ENCODE data around the gene GRIK2. TPM values are rescaled to one million over a fixed set of nuclear protein-coding genes. Genes with fewer than 3 reads are reported as not detected.

The GRIK2 gene
- total and polyA plus RNA-seq, 7 donors, result 0.25 to 8.9 (median 2.1) TPM; not detected in 2

DNA sequence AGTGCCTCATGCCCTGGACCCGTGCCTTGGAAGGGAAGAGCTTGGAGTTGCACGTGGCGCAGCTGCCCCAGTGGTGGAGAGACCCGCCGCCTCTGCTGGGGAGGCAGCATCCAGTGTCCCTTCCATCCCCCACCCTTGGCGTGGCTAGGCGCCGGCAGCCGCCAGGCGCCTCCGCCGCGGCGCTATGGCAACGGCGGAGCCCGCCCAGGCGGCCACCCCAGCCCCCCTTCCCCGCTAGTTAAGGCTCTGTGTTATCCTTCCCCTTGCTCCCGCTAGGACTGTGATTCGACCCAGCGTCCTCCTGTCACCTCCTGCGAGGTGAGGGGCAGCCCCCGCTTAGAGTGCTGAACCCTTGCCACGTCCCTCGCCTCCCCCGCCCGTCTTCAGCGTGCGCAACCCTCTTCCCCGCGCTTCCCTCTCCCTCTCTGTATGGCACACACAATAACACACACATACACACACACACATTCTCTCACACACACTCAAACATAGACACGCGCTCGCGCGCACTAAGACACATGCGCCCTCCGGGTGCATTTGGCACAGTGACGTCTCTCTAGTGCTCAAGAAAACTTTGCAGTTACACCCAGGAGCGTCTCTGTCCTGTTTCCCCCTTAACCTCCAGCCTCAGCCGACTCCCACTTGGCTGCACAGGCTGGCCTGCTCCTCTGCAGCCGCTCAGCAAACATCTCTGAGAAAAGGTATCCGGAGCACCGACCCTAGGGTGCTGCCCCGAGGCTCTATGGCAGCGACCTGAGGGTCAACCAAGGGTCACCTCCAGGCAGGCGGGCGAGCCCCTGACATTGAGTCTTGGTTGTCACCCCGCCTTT lies 8.5 kb downstream of the GRIK2 start:
- Histone ChIP-seq H3K4me1 (peaks cover 0 to 4% (median 0%) of the 10 kb centered on the region in 4 donors), H3K27ac (no peak overlapping the region), H3K27me3 (peaks cover 0 to 66% (median 25%) of the 10 kb centered on the region in 3 donors), H3K4me3 (no peak overlapping the region), H3K9me3 (peaks cover 0 to 3% (median 0%) of the 10 kb centered on the region in 4 donors), H3K36me3 (no peaks in the 10 kb centered on the region)
- TF ChIP-seq CTCF (IDR thresholded peaks at IDR 0.05) (no peak), EP300 (IDR thresholded peaks at IDR 0.05) (no peak), POLR2A (IDR thresholded peaks at IDR 0.05) (no peak), POLR2AphosphoS5 (IDR thresholded peaks at IDR 0.05) (no peak)
- intact Hi-C loops (cut with DNase I), result no loop called here
- 4 to 6% methylated on average over 50 of the region's 50 CpGs for WGBS, 2 donors
- no peak for DNase-seq

DNA sequence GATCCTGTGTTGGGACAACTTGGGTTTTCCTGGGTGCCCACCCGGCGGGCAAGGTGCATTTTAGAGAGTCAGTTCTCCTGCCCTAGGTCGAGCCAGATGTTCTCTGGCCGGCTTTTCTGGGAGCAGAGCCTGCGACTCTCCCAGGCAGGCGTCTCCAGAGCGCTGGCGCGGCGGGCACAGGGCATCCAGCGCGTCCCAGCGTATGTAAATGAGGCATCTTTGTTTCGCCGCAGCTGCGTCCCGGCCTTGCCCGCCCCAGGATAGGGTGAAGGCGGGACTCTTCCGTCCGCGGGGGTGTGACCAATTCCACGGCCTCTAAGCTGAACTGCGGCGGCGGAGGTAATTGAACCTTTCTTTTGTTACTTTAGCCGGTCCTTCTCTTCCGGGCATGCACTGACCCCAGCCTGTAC lies 9.1 kb downstream of the GRIK2 start:
- WGBS, 2 donors, result 1 to 4% methylated on average over 28 of the region's 28 CpGs
- intact Hi-C loops (cut with DNase I), result no loop called here

DNA sequence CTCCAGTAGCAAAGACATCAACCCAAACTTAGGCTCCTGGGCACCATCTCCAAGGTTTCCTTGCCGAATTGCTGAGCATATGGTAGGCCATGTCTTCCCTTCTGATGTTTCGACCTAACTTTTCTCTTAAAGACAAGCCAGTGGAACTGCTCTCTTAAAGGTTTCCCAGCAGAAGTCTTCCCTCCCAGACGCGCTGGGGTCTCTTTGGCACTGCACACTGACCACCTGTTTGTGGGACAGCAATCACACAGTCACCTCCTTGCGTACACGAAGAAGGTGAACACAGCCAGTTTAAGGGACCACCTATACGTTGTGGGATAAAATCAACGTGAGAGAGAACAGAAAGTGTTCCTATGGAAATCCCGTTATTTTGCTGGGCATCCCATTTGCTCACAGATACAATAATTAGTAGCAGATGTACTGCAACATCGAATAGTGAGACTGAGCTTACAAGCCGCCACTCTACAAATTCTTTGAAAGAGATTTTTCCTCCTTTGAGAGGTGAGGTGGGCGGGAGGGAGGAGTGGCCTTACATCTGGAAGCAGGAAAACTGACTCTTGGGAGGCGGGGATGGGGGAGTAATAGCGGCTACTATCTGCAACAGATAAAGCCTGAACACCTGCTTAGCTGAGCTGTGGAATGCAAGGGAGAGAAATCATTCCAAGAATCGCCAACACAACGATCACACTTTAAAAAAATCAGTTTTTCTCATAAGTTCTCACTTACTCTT lies 9.9 kb downstream of the GRIK2 start:
- intact Hi-C loops (cut with DNase I), result no loop called here
- Histone ChIP-seq H3K9me3 (peaks cover 0 to 3% (median 0%) of the 10 kb centered on the region in 4 donors), H3K36me3 (no peaks in the 10 kb centered on the region), H3K27me3 (peaks cover 0 to 55% (median 22%) of the 10 kb centered on the region in 3 donors), H3K27ac (no peak overlapping the region), H3K4me3 (no peak overlapping the region), H3K4me1 (peaks cover 0 to 4% (median 0%) of the 10 kb centered on the region in 4 donors)
- TF ChIP-seq CTCF (IDR thresholded peaks at IDR 0.05) (no peak), POLR2A (IDR thresholded peaks at IDR 0.05) (no peak), EP300 (IDR thresholded peaks at IDR 0.05) (no peak), POLR2AphosphoS5 (IDR thresholded peaks at IDR 0.05) (no peak)
- 19 to 20% methylated on average over 16 of the region's 16 CpGs for WGBS, 2 donors
- DNase-seq, result no peak

More for the DNA sequence above, 9.1 kb downstream of the GRIK2 start:
- Histone ChIP-seq H3K4me3 (no peak overlapping the region), H3K27ac (no peak overlapping the region), H3K27me3 (peaks cover 0 to 62% (median 25%) of the 10 kb centered on the region in 3 donors), H3K9me3 (peaks cover 0 to 3% (median 0%) of the 10 kb centered on the region in 4 donors), H3K4me1 (peaks cover 0 to 4% (median 0%) of the 10 kb centered on the region in 4 donors), H3K36me3 (no peaks in the 10 kb centered on the region)
- no peak for TF ChIP-seq POLR2A (IDR thresholded peaks at IDR 0.05)
- TF ChIP-seq POLR2AphosphoS5 (IDR thresholded peaks at IDR 0.05), result no peak
- TF ChIP-seq EP300 (IDR thresholded peaks at IDR 0.05), result no peak
- TF ChIP-seq CTCF (IDR thresholded peaks at IDR 0.05), result no peak
- DNase-seq, result no peak

- no peaks in the 10 kb centered on the region for H3K36me3 ChIP-seq
- 48 to 66% methylated on average over 4 of the region's 4 CpGs for WGBS, 2 donors
- no peak for DNase-seq
- no peak overlapping the region for H3K27ac ChIP-seq
- H3K27me3 ChIP-seq, result peaks cover 0 to 41% (median 10%) of the 10 kb centered on the region in 3 donors
- peaks cover 0 to 3% (median 0%) of the 10 kb centered on the region in 4 donors for H3K9me3 ChIP-seq
- H3K4me1 ChIP-seq, result peaks cover 0 to 4% (median 0%) of the 10 kb centered on the region in 4 donors
- no peak for TF ChIP-seq EP300 (IDR thresholded peaks at IDR 0.05)
- TF ChIP-seq CTCF (IDR thresholded peaks at IDR 0.05), result no peak
- TF ChIP-seq POLR2AphosphoS5 (IDR thresholded peaks at IDR 0.05), result no peak
- TF ChIP-seq POLR2A (IDR thresholded peaks at IDR 0.05), result no peak
- H3K4me3 ChIP-seq, result no peak overlapping the region
- intact Hi-C loops (cut with DNase I), result no loop called here
These were observed 11.3 kb downstream of the GRIK2 start for GRCh38 chr6:101404775-101405174.
